B cell (primary cell): ENCODE results near the gene ARHGAP1.

ENCODE experiments used
- EZH2 ChIP-seq: IDR thresholded peaks from 2 replicates; pipeline ENCODE4 v1.6.1; 2012; ENCODE audit warnings: borderline replicate concordance, low read depth, mild to moderate bottlenecking, moderate library complexity, low read length; ENCODE audit not compliant: insufficient read depth, poor library complexity, severe bottlenecking
- TF ChIP-seq, protein P1 (sequence below): fragments of 200-600 bp; IDR thresholded peaks from one replicate; pipeline ENCODE4 v1.8.0; 2022; ENCODE audit warnings: antibody characterized with exemption, mild to moderate bottlenecking

DNA sequence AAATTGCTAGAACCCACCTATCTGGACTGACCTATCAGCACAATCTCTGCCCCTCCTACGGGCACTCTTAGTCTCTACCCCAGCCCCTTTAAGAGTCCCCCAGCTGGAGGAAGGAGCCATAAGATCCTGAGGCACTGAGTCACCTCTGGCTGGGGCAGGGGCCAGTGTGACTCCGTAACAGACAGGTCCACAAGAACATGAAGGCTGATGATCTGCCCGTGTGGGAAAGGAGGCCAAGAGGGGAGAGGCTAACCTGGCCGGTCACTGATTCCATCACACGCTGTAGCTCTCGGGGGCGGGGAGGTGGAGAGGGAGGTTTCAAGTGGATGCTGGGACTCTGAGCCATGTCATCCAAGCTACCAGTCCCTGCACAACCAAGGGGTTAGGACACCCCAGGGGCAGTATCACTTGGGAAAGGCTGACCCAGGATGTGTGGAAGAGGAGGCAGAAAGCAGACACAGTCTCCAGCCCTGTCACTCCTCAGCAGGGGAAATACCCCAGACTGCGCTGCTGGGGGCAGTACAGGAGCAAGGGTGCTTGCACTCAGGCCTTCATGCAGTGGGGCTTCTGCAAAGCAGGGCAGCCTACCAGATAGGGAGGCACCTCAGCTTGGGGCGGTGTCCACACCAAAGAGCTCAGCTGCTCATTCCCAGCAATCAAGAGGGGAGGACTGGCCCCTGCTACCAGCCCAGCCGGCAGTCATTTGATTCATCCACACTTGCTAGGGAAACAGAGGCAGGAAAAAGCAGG lies 22.3 kb downstream of the ARHGAP1 start:
- TF ChIP-seq, protein P1, sequence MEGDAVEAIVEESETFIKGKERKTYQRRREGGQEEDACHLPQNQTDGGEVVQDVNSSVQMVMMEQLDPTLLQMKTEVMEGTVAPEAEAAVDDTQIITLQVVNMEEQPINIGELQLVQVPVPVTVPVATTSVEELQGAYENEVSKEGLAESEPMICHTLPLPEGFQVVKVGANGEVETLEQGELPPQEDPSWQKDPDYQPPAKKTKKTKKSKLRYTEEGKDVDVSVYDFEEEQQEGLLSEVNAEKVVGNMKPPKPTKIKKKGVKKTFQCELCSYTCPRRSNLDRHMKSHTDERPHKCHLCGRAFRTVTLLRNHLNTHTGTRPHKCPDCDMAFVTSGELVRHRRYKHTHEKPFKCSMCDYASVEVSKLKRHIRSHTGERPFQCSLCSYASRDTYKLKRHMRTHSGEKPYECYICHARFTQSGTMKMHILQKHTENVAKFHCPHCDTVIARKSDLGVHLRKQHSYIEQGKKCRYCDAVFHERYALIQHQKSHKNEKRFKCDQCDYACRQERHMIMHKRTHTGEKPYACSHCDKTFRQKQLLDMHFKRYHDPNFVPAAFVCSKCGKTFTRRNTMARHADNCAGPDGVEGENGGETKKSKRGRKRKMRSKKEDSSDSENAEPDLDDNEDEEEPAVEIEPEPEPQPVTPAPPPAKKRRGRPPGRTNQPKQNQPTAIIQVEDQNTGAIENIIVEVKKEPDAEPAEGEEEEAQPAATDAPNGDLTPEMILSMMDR, result no peak
- no peak for TF ChIP-seq EZH2
